Lung (tissue), 12 donors: Measurements from ENCODE around the gene NFATC2. TPM values are rescaled to one million over a fixed set of nuclear protein-coding genes. Genes with fewer than 3 reads are reported as not detected.
A peak's percentile ranks its signal among the peaks of the same experiment; 100 is the strongest.

Experiments
- ATAC-seq: fragments of 200-7000 bp; cut with Tn5 transposase; one replicate; pipeline ENCODE4 v1.9.1; 2020; ENCODE audit warnings: moderate number of reproducible peaks; ENCODE audit not compliant: insufficient read depth, low FRiP score
- DNase-seq, 3 donors: peaks; one replicate each; pipeline ENCODE4 v3.0.0-alpha.2; 2013 to 2017
- H3K27ac ChIP-seq, 2 donors: one replicate each; pipeline ENCODE4 v1.5.1; 2013; ENCODE audit warnings: mild to moderate bottlenecking in 2 of 2, moderate library complexity in 2 of 2, control low read depth in 1 of 2, inconsistent platforms in 1 of 2, low read depth in 1 of 2, low read length in 1 of 2
- H3K27me3 ChIP-seq, 3 donors: one replicate each; pipeline ENCODE4 v1.5.1; 2013; ENCODE audit warnings: low read length in 2 of 3; ENCODE audit not compliant: control insufficient read depth in 3 of 3, insufficient read depth in 3 of 3
- H3K36me3 ChIP-seq, 4 donors: one replicate each; pipeline ENCODE4 v1.5.1; 2013; ENCODE audit warnings: low read length in 4 of 4, mild to moderate bottlenecking in 1 of 4, moderate library complexity in 1 of 4; ENCODE audit not compliant: control insufficient read depth in 4 of 4, insufficient read depth in 4 of 4
- H3K4me1 ChIP-seq, 5 donors: one replicate each; pipeline ENCODE4 v1.5.1; 2013; ENCODE audit warnings: low read length in 5 of 5, mild to moderate bottlenecking in 2 of 5, moderate library complexity in 1 of 5; ENCODE audit not compliant: control insufficient read depth in 5 of 5, insufficient read depth in 5 of 5
- H3K4me3 ChIP-seq: one replicate; pipeline ENCODE4 v1.5.1; 2013; ENCODE audit warnings: mild to moderate bottlenecking, control low read depth, moderate library complexity
- H3K9ac ChIP-seq, 2 donors: one replicate each; pipeline ENCODE4 v1.5.1; 2013; ENCODE audit warnings: low read length in 2 of 2, control low read depth in 1 of 2; ENCODE audit not compliant: insufficient read depth in 1 of 2
- H3K9me3 ChIP-seq, 4 donors: one replicate each; pipeline ENCODE4 v1.5.1; 2013; ENCODE audit warnings: low read length in 3 of 4, mild to moderate bottlenecking in 1 of 4, moderate library complexity in 1 of 4; ENCODE audit not compliant: control insufficient read depth in 4 of 4, insufficient read depth in 3 of 4
- WGBS, 2 donors: extraction: QIAGEN DNeasy Blood & Tissue Kit; methylation state at CpG; one replicate each; pipeline ENCODE4 v1.1.7; 2013; 5-methylcytosine and 5-hydroxymethylcytosine counted together
- polyA plus RNA-seq, 2 donors: library from polyadenylated mRNA; stranded (reverse); fragments of 200-250 nt; gene quantifications; one replicate each; pipeline ENCODE4 v1.2.1, GENCODE V29; 2013
- total RNA-seq, 2 donors: library from RNA; depleted of rRNA in 1 of 2; stranded (reverse); fragments of >200 nt in 1 of 2; gene quantifications; one replicate each; pipeline ENCODE4 v1.2.1, GENCODE V29; 2014 to 2021
- TF ChIP-seq, protein P1 (sequence below): IDR thresholded peaks from 2 replicates; pipeline ENCODE4 v1.5.1; 2012; ENCODE audit warnings: mild to moderate bottlenecking; ENCODE audit errors: control extremely low read depth, extremely low read depth
- donor health status: control.
- donor health status: control.
- donor health status: Bipolar disorder and iron deficiency.
- donor health status: healthy.
- donor health status: DM: yes; HTN: yes; CAD: no.

The NFATC2 gene
- total and polyA plus RNA-seq, 4 donors = 1.3 to 8.7 (median 4.7) TPM

DNA sequence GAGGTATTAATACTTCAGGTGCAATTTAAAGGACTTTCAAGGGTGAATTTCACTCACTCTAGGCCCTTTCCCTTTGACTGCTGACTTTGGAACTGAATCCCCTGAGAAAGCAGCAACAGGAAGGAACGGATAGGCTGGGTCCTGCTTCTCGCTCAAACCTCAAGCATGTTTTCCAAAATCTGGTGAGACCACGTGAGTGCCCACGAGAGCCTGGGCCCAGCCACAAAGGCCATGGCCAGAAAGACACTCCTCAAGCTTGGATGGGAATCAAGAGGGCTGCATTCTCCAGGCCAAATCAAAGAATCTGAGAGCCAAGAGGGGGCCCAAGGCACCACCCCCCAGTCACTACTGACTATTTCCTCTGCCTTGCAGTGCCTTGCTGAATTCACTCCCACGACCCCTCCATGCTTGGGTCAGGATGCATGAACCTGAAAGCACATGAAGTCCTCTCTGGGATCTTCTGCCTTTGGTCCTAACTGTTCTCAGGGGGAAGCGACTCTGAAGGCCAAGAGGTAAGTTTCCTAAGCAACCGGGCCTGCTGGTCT lies 146.1 kb downstream of the NFATC2 start:
- ATAC-seq = no peak
- no peak overlapping the region for H3K4me3 ChIP-seq
- peaks cover 0 to 3% (median under 1%) of the 10 kb centered on the region in 4 donors for H3K36me3 ChIP-seq
- H3K9ac ChIP-seq = no peak overlapping the region
- no peaks in the 10 kb centered on the region for H3K27me3 ChIP-seq
- TF ChIP-seq, protein P1, sequence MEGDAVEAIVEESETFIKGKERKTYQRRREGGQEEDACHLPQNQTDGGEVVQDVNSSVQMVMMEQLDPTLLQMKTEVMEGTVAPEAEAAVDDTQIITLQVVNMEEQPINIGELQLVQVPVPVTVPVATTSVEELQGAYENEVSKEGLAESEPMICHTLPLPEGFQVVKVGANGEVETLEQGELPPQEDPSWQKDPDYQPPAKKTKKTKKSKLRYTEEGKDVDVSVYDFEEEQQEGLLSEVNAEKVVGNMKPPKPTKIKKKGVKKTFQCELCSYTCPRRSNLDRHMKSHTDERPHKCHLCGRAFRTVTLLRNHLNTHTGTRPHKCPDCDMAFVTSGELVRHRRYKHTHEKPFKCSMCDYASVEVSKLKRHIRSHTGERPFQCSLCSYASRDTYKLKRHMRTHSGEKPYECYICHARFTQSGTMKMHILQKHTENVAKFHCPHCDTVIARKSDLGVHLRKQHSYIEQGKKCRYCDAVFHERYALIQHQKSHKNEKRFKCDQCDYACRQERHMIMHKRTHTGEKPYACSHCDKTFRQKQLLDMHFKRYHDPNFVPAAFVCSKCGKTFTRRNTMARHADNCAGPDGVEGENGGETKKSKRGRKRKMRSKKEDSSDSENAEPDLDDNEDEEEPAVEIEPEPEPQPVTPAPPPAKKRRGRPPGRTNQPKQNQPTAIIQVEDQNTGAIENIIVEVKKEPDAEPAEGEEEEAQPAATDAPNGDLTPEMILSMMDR = no peak
- WGBS, 2 donors = 78 to 86% methylated on average over 7 of the region's 7 CpGs
- H3K27ac ChIP-seq = no peak overlapping the region
- no peaks in the 10 kb centered on the region for H3K9me3 ChIP-seq
- no peak for DNase-seq
- peaks cover 0 to 16% (median 0%) of the 10 kb centered on the region in 5 donors for H3K4me1 ChIP-seq

DNA sequence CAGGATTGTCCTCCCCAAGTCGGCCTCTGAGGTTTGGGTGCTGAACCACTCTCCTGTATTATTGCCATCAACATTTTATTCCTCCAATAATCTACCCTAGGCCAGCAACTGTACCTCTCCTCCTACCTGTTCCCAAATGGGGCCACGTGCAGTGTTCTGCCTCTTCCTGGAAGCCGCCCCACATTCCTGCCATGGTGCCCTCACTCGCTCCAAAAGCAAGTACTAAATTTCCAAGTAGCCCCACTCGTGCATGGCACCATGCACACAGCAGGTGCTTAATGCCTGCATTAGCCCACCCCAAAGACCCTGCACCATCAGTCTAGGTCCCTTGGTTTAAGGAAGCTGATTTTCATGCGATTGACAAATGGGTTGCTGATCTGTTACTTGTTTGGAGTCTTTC lies 147.8 kb downstream of the NFATC2 start:
- 88 to 92% methylated on average over 6 of the region's 6 CpGs for WGBS, 2 donors
- no peaks in the 10 kb centered on the region for H3K27me3 ChIP-seq
- peaks cover 0 to 12% (median 0%) of the 10 kb centered on the region in 5 donors for H3K4me1 ChIP-seq
- TF ChIP-seq, protein P1 = no peak
- H3K36me3 ChIP-seq = peaks cover 0 to 3% (median 2%) of the 10 kb centered on the region in 4 donors
- H3K9ac ChIP-seq = no peak overlapping the region
- ATAC-seq (no peak), DNase-seq (no peak)
- no peak overlapping the region for H3K4me3 ChIP-seq
- H3K27ac ChIP-seq = no peak overlapping the region
- H3K9me3 ChIP-seq = no peaks in the 10 kb centered on the region

DNA sequence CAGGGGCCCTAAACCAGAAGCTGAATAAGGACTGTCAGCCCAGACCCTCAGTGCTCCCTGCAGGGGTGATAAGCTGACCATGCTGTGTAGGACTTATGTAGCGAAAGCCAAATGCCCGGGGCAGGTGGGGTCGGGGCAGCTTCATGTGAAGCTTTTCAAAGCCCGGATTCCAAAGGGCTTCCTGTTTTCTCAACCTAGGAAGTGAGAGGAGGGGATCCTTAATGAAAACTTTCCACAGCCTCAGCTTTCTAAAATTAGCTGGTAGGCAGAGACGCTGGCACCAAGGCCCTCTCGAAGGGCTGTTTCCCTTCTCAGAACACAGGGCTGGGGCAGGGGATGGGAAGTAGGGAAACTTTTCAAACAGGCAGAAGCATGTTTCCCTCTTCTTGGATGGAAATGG lies 148.9 kb downstream of the NFATC2 start:
- TF ChIP-seq, protein P1 = no peak
- Histone ChIP-seq H3K4me1 (peaks cover 0 to 12% (median 0%) of the 10 kb centered on the region in 5 donors), H3K4me3 (no peak overlapping the region), H3K9ac (no peak overlapping the region), H3K36me3 (peaks cover 0 to 3% (median 2%) of the 10 kb centered on the region in 4 donors), H3K27ac (no peak overlapping the region), H3K9me3 (no peaks in the 10 kb centered on the region), H3K27me3 (no peaks in the 10 kb centered on the region)
- ATAC-seq (no peak), DNase-seq (peak in 1 of 3 donors; percentile 36)
- 25 to 44% methylated on average over 6 of the region's 6 CpGs for WGBS, 2 donors
